ENCODE data around the gene NINJ2.

Gene NINJ2

GRCh38 chr12:524167-524951, 138.9 kb downstream of the NINJ2 start:
- no peak for DNase-seq

DNA sequence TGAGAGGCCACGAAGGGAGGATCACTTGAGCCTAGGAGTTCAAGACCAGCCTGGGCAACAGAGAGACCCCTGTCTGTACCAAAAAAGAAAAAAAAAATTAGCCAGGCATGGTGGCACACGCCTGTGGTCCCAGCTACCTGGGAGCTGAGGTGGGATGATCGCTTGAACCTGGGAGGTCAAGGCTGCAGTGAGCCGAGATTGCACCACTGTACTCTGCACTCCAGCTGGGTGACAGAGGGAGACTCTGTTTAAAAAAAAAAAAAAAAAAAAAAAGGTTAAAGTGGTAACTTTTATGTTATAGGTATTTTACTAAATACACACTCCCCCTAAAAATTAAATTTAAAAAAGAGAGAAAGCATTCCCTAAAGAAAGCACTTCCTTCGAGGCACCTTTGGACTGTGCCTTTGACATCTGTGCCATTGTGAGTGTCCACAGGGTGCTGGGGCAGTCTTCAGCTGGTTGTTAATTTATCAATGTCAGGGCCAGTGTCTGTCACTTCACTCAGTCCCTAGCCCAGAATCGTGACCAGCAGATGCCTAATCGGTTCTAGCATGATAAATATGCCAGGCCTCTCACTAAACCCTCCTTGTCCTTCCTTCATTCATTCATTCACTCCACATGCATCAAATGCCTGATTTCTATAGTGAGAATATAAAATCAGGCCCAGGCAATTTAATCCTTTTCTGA, 140.4 kb downstream of the NINJ2 start:
- DNase-seq, result no peak

DNA sequence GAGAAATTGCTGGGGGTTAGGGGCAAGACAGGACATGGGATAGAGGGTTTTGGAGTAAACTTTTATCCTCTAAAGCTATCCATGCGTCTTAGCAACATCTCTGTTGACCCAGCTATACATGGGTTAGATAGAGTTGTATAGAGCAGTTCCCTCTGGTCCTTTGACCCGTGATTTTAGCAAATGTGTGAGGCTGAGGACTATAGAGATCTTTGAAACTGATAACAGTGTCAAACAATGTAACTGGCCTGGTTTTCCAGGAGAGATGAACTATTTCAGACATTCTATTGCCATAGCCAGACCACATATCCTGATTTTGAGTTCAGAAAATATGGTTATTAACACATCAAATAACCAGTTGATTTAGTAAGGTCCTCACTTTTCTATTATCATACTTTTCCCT, 143.1 kb downstream of the NINJ2 start:
- no peak for DNase-seq

DNA sequence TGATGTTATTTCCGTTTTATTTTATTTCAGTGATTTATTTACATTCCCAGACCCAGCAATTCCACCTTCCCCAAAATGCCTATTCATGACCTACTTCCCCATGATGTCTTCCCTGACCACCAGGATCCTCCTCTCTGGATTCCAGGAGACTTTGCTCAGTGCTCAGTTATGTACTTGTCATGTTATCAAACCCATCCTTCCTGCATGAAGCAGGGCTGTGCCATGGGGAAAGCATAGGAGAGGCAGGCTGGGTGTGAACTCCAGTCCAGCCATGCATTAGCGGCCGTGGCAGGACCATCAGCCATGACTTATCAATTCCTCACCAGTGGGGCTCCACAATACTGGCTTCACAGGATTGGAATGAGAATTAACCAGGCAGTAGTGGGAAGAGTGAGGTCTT, 145.7 kb downstream of the NINJ2 start:
- DNase-seq, result no peak
